ENCODE results near the gene ROR2. TPM values are rescaled to one million over a fixed set of nuclear protein-coding genes. Genes with fewer than 3 reads are reported as not detected.
"Not testable (repeated sequence)": the region's sequence is repeated elsewhere in the genome, so short reads cannot be mapped to it uniquely, and the experiment has no call there.

The ROR2 gene
- total RNA-seq, 4 donors from 2014 or later, result 37.4 to 71.8 (median 59.4) TPM

- Histone ChIP-seq H3K4me1 (no peaks in the 10 kb centered on the region), H3K4me3 (no peak overlapping the region), H3K27me3 (no peaks in the 10 kb centered on the region), H3K36me3 (no peaks in the 10 kb centered on the region), H3K9me3 (peaks cover 0 to 5% (median 0%) of the 10 kb centered on the region in 4 donors), H3K27ac (replicated peaks in 1 of 4) (no peak overlapping the region)
- intact Hi-C loops (cut with DNase I), result no loop called here
- no peak for DNase-seq (ENCODE audit: extremely low spot score)
- TF ChIP-seq POLR2A (IDR thresholded peaks at IDR 0.05; ENCODE audit: low read depth) (no peak), POLR2AphosphoS5 (IDR thresholded peaks at IDR 0.05) (no peak), CTCF (IDR thresholded peaks at IDR 0.05) (no peak), EP300 (IDR thresholded peaks at IDR 0.05) (no peak)
These were observed 320.3 kb downstream of the ROR2 start for GRCh38 chr9:91629718-91630117.

GRCh38 chr9:91628892-91629291 lies 321.1 kb downstream of the ROR2 start:
- H3K36me3 ChIP-seq, result no peaks in the 10 kb centered on the region
- H3K4me3 ChIP-seq, result no peak overlapping the region
- no peak overlapping the region for H3K27ac ChIP-seq (replicated peaks in 1 of 4)
- intact Hi-C loops (cut with DNase I), result no loop called here
- TF ChIP-seq POLR2A (IDR thresholded peaks at IDR 0.05; ENCODE audit: low read depth) (no peak), EP300 (IDR thresholded peaks at IDR 0.05) (no peak), POLR2AphosphoS5 (IDR thresholded peaks at IDR 0.05) (no peak), CTCF (IDR thresholded peaks at IDR 0.05) (no peak)
- WGBS, result 84% methylated on average over 1 of the region's 1 CpG
- H3K9me3 ChIP-seq, result peaks cover 0 to 5% (median 0%) of the 10 kb centered on the region in 4 donors
- H3K27me3 ChIP-seq, result no peaks in the 10 kb centered on the region
- DNase-seq (ENCODE audit: extremely low spot score), result no peak
- H3K4me1 ChIP-seq, result no peaks in the 10 kb centered on the region

GRCh38 chr9:91625331-91625730 lies 324.7 kb downstream of the ROR2 start:
- no peaks in the 10 kb centered on the region for H3K36me3 ChIP-seq
- no peak overlapping the region for H3K4me3 ChIP-seq
- DNase-seq (ENCODE audit: extremely low spot score), result no peak
- H3K27me3 ChIP-seq, result no peaks in the 10 kb centered on the region
- WGBS, result 37% methylated on average over 1 of the region's 1 CpG
- TF ChIP-seq POLR2A (IDR thresholded peaks at IDR 0.05; ENCODE audit: low read depth) (no peak), CTCF (IDR thresholded peaks at IDR 0.05) (no peak), POLR2AphosphoS5 (IDR thresholded peaks at IDR 0.05) (no peak), EP300 (IDR thresholded peaks at IDR 0.05) (no peak)
- intact Hi-C loops (cut with DNase I), result no loop called here
- peaks cover 0 to 5% (median 0%) of the 10 kb centered on the region in 4 donors for H3K9me3 ChIP-seq
- H3K4me1 ChIP-seq, result no peaks in the 10 kb centered on the region
- H3K27ac ChIP-seq (replicated peaks in 1 of 4), result no peak overlapping the region

- Histone ChIP-seq H3K27ac (replicated peaks in 1 of 4) (no peak overlapping the region), H3K9me3 (no peaks in the 10 kb centered on the region), H3K4me1 (no peaks in the 10 kb centered on the region), H3K4me3 (no peak overlapping the region), H3K27me3 (no peaks in the 10 kb centered on the region), H3K36me3 (no peaks in the 10 kb centered on the region)
- intact Hi-C loops (cut with DNase I), result no loop called here
- TF ChIP-seq POLR2AphosphoS5 (IDR thresholded peaks at IDR 0.05) (no peak), EP300 (IDR thresholded peaks at IDR 0.05) (no peak), CTCF (IDR thresholded peaks at IDR 0.05) (no peak), POLR2A (IDR thresholded peaks at IDR 0.05; ENCODE audit: low read depth) (no peak)
- no peak for DNase-seq (ENCODE audit: extremely low spot score)
These were observed 327.0 kb downstream of the ROR2 start for GRCh38 chr9:91623004-91623403.

- H3K27me3 ChIP-seq; H3K36me3 ChIP-seq; H3K27ac ChIP-seq (replicated peaks in 1 of 4); H3K4me3 ChIP-seq; intact Hi-C loops (cut with DNase I); DNase-seq (ENCODE audit: extremely low spot score); H3K9me3 ChIP-seq; H3K4me1 ChIP-seq: not testable (repeated sequence)
- WGBS, result 92% methylated on average over 3 of the region's 3 CpGs
These were observed 327.9 kb downstream of the ROR2 start for GRCh38 chr9:91622121-91622520.

- H3K4me3 ChIP-seq; H3K9me3 ChIP-seq; H3K4me1 ChIP-seq; H3K27me3 ChIP-seq; DNase-seq (ENCODE audit: extremely low spot score); H3K36me3 ChIP-seq; H3K27ac ChIP-seq (replicated peaks in 1 of 4); intact Hi-C loops (cut with DNase I): not testable (repeated sequence)
- WGBS, result 97% methylated on average over 2 of the region's 2 CpGs
These were observed 336.0 kb downstream of the ROR2 start for GRCh38 chr9:91614044-91614443.
